ENCODE measurements around the gene COPA.

DNA sequence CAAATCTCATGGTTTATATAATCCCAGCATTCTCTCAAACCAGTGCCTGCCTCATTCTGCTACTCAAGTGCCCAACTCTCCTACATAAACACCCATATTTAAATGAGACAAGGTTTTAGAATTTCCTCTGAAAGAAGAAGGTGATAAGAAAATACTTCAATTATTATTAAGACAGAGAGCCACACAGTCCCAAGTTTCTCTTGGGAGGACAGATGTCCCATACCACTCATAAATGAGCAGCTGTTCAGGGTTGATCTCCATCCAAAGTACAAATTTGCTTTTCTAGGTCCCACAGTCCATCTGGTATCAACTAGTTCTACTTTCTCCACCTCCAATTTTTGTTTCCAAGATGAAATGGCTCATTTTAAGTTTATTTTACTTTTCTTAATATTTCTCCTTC, 92.0 kb downstream of the COPA start:
- TF ChIP-seq, protein P1, sequence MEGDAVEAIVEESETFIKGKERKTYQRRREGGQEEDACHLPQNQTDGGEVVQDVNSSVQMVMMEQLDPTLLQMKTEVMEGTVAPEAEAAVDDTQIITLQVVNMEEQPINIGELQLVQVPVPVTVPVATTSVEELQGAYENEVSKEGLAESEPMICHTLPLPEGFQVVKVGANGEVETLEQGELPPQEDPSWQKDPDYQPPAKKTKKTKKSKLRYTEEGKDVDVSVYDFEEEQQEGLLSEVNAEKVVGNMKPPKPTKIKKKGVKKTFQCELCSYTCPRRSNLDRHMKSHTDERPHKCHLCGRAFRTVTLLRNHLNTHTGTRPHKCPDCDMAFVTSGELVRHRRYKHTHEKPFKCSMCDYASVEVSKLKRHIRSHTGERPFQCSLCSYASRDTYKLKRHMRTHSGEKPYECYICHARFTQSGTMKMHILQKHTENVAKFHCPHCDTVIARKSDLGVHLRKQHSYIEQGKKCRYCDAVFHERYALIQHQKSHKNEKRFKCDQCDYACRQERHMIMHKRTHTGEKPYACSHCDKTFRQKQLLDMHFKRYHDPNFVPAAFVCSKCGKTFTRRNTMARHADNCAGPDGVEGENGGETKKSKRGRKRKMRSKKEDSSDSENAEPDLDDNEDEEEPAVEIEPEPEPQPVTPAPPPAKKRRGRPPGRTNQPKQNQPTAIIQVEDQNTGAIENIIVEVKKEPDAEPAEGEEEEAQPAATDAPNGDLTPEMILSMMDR (IDR thresholded peaks at IDR 0.05; ENCODE audit: insufficient read depth, low read depth, low read length): no peak
- TF ChIP-seq EZH2 (IDR thresholded peaks at IDR 0.05; ENCODE audit: insufficient read depth, low read length): no peak
